Parathyroid adenoma (tissue), 2 donors: ENCODE data around the gene PLIN3.
"Not testable (repeated sequence)": the region's sequence is repeated elsewhere in the genome, so short reads cannot be mapped to it uniquely, and the experiment has no call there.

Experiments used
- H2AFZ ChIP-seq: fragments of 300-600 bp; sonication (generic); one replicate; pipeline ENCODE4 v1.7.0; 2017; ENCODE audit warnings: antibody characterized with exemption, mild to moderate bottlenecking
- H3K27ac ChIP-seq: fragments of 300-600 bp; sonication (generic); one replicate; pipeline ENCODE4 v1.7.0; 2017
- H3K27me3 ChIP-seq: fragments of 300-600 bp; sonication (generic); one replicate; pipeline ENCODE4 v1.7.0; 2017; ENCODE audit warnings: low read length; ENCODE audit not compliant: control insufficient read depth, insufficient read depth
- H3K36me3 ChIP-seq: fragments of 300-600 bp; sonication (generic); one replicate; pipeline ENCODE4 v1.7.0; 2017; ENCODE audit warnings: low read length; ENCODE audit not compliant: control insufficient read depth, insufficient read depth
- H3K4me1 ChIP-seq: fragments of 300-600 bp; sonication (generic); one replicate; pipeline ENCODE4 v1.7.0; 2017; ENCODE audit warnings: control low read depth
- H3K4me2 ChIP-seq: fragments of 300-600 bp; sonication (generic); one replicate; pipeline ENCODE4 v1.7.0; 2017; ENCODE audit warnings: low read length
- H3K4me3 ChIP-seq: fragments of 300-600 bp; sonication (generic); one replicate; pipeline ENCODE4 v1.7.0; 2017; ENCODE audit warnings: low read depth, low read length
- H3K79me2 ChIP-seq: fragments of 300-600 bp; sonication (generic); one replicate; pipeline ENCODE4 v1.7.0; 2017; ENCODE audit warnings: control low read depth
- H3K9ac ChIP-seq: fragments of 300-600 bp; sonication (generic); one replicate; pipeline ENCODE4 v1.7.0; 2017; ENCODE audit warnings: mild to moderate bottlenecking
- H3K9me3 ChIP-seq: fragments of 300-600 bp; sonication (generic); one replicate; pipeline ENCODE4 v1.7.0; 2017; ENCODE audit warnings: low read length; ENCODE audit not compliant: control insufficient read depth
- CTCF ChIP-seq: fragments of 300-600 bp; sonication (generic); IDR thresholded peaks from one replicate; pipeline ENCODE4 v1.7.0; 2017; ENCODE audit warnings: antibody characterized with exemption, mild to moderate bottlenecking
- donor health status: primary hyperparathyroidism.

The PLIN3 gene

DNA sequence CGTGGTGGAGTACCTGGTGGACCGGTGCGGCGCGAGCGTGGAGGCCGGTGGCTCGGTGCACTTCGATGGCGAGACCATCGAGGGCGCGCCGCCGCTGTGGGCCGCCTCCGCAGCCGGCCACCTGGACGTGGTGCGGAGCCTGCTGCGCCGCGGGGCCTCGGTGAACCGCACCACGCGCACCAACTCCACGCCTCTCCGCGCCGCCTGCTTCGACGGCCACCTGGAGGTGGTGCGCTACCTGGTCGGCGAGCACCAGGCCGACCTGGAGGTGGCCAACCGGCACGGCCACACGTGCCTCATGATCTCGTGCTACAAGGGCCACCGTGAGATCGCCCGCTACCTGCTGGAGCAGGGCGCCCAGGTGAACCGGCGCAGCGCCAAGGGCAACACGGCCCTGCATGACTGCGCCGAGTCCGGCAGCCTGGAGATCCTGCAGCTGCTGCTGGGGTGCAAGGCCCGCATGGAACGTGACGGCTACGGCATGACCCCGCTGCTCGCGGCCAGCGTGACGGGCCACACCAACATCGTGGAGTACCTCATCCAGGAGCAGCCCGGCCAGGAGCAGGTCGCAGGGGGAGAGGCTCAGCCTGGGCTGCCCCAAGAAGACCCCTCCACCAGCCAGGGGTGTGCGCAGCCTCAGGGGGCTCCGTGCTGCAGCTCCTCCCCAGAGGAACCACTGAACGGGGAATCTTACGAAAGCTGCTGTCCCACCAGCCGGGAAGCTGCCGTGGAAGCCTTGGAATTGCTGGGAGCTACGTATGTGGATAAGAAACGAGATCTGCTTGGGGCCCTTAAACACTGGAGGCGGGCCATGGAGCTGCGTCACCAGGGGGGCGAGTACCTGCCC, 75.2 kb downstream of the PLIN3 start:
- Histone ChIP-seq H2AFZ (peak overlapping the region; percentile 80), H3K27ac (peak overlapping the region; percentile 90), H3K9ac (peak overlapping the region; percentile 12), H3K4me1 (peaks cover 11% of the 10 kb centered on the region), H3K4me2 (peak overlapping the region; percentile 78), H3K4me3 (peak overlapping the region; percentile 85), H3K79me2 (peaks cover 21% of the 10 kb centered on the region)
- H3K36me3 ChIP-seq, H3K27me3 ChIP-seq, H3K9me3 ChIP-seq: not testable (repeated sequence)

DNA sequence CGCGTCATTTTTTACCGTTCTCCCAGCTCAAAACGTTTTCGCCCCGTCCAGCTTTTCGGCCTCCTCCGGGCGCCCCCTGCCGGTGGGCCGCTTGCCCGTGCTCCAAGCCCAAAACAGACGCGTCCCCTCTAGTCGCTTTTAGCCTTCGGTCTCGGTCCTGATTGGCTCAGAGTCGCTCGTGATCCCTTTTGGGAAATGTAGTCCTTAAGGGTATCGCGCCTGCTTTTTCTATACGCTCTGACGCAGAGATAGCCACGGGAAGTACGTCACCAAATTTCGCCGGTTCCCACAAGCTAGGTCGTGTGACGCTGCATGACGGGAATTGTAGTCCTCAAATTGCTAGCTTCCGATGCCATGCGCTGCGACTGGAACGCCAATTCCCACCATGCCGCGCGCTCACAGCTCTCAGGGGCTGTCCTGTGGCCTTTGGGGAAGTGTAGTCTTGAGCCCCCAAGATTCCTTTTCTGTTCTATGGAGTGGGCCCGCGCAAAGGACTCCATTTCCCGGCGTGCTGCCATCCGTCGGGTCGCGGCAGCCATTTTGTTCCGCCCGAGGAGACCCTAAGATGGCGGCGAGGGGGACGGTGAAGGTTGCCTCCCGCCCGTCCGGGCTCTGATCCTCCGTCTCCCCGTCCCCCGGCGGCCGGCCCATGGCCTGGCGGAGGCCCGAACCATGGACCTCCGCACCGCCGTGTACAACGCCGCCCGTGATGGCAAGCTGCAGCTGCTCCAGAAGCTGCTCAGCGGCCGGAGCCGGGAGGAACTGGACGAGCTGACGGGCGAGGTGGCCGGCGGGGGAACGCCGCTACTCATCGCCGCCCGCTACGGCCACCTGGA, 76.1 kb downstream of the PLIN3 start, which contains the start of gene FEM1A:
FEM1A (plus strand) TSS at position 552 of the 836 bp plus-strand sequence; CDS start at position 673, 121 bp downstream.
- no peaks in the 10 kb centered on the region for H3K27me3 ChIP-seq
- H3K9ac ChIP-seq: peak within 1 kb of the TSS; percentile 12
- H3K9me3 ChIP-seq: no peaks in the 10 kb centered on the region
- H3K79me2 ChIP-seq: peaks cover 16% of the 10 kb centered on the region
- peaks cover 9% of the 10 kb centered on the region for H3K4me1 ChIP-seq
- H3K27ac ChIP-seq: peak within 1 kb of the TSS; percentile 90
- peak within 1 kb of the TSS; percentile 85 for H3K4me3 ChIP-seq
- H3K4me2 ChIP-seq: peak within 1 kb of the TSS; percentile 78
- peak; percentile 99 for TF ChIP-seq CTCF
- H3K36me3 ChIP-seq: no peaks in the 10 kb centered on the region
- H2AFZ ChIP-seq: peak within 1 kb of the TSS; percentile 85
